Esophagus squamous epithelium (tissue), 4 donors: ENCODE results near the gene NCF2.

ENCODE experiments used
- POLR2A ChIP-seq, 4 donors: fragments of 450-650 bp; IDR thresholded peaks; one replicate each; pipeline ENCODE4 v1.6.1; 2017; ENCODE audit warnings: antibody characterized with exemption in 4 of 4, mild to moderate bottlenecking in 4 of 4, moderate library complexity in 3 of 4
- TF ChIP-seq, protein P1 (sequence below), 6 experiments: fragments of 450-650 bp in 4 of 6; fragments of 200-600 bp in 2 of 6; sonication (generic) in 2 of 6; IDR thresholded peaks; one replicate each; pipeline ENCODE4 v1.5.1; 2016 to 2019; ENCODE audit warnings: antibody characterized with exemption in 6 of 6, mild to moderate bottlenecking in 4 of 6, moderate library complexity in 4 of 6

- TF ChIP-seq, protein P1, sequence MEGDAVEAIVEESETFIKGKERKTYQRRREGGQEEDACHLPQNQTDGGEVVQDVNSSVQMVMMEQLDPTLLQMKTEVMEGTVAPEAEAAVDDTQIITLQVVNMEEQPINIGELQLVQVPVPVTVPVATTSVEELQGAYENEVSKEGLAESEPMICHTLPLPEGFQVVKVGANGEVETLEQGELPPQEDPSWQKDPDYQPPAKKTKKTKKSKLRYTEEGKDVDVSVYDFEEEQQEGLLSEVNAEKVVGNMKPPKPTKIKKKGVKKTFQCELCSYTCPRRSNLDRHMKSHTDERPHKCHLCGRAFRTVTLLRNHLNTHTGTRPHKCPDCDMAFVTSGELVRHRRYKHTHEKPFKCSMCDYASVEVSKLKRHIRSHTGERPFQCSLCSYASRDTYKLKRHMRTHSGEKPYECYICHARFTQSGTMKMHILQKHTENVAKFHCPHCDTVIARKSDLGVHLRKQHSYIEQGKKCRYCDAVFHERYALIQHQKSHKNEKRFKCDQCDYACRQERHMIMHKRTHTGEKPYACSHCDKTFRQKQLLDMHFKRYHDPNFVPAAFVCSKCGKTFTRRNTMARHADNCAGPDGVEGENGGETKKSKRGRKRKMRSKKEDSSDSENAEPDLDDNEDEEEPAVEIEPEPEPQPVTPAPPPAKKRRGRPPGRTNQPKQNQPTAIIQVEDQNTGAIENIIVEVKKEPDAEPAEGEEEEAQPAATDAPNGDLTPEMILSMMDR (IDR thresholded peaks at IDR 0.05): no peak
- TF ChIP-seq POLR2A (IDR thresholded peaks at IDR 0.05): no peak
These were observed 44.9 kb upstream of the NCF2 start for GRCh38 chr1:183635099-183635605.
